Vagina (tissue), 2 donors: Measurements from ENCODE around the gene DNM3.

Source experiments
- POLR2AphosphoS5 ChIP-seq, 2 donors: sonication (generic); formaldehyde crosslinking; IDR thresholded peaks; one replicate each; pipeline ENCODE4 v1.9.0; 2017; ENCODE audit warnings: antibody characterized with exemption in 2 of 2, mild to moderate bottlenecking in 2 of 2, low read depth in 1 of 2; ENCODE audit not compliant: insufficient read depth in 1 of 2
- TF ChIP-seq, protein P1 (sequence below), 3 experiments: fragments of 450-650 bp in 2 of 3; fragments of 200-600 bp in 1 of 3; sonication (generic) in 1 of 3; IDR thresholded peaks; one replicate each; pipeline ENCODE4 v1.5.1; 2017 to 2019; ENCODE audit warnings: antibody characterized with exemption in 3 of 3, mild to moderate bottlenecking in 2 of 3, moderate library complexity in 2 of 3

DNA sequence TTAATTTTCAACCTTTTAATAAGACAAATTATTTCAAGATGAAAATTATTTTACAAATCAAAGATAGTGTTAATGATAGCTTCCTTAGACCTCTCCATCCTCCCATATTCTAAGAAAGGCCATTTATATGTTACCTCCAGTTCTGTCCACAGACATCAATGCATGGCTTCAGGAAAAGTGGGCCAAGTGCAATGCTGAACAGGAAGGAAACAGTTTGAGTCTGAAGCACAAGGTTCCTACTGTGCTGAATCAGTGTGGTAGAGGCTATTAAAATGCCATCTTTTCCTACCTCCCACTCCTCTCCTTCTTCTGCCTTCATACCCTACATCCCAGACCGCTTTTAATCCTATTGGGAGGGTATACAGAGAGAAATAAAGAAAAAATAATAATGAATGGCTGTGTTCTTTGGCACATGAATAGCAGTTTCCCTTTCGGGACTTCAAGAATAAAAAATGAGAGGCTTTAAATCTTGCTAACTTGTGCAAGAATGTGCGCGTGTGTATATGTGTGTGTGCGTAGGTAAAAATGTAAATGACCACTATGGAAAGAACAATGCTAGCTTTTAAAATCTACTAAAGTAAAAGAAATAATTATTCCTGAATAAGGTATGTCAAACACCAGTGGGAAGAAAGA lies 516.6 kb downstream of the DNM3 start:
- TF ChIP-seq, protein P1, sequence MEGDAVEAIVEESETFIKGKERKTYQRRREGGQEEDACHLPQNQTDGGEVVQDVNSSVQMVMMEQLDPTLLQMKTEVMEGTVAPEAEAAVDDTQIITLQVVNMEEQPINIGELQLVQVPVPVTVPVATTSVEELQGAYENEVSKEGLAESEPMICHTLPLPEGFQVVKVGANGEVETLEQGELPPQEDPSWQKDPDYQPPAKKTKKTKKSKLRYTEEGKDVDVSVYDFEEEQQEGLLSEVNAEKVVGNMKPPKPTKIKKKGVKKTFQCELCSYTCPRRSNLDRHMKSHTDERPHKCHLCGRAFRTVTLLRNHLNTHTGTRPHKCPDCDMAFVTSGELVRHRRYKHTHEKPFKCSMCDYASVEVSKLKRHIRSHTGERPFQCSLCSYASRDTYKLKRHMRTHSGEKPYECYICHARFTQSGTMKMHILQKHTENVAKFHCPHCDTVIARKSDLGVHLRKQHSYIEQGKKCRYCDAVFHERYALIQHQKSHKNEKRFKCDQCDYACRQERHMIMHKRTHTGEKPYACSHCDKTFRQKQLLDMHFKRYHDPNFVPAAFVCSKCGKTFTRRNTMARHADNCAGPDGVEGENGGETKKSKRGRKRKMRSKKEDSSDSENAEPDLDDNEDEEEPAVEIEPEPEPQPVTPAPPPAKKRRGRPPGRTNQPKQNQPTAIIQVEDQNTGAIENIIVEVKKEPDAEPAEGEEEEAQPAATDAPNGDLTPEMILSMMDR (IDR thresholded peaks at IDR 0.05): no peak
- no peak for TF ChIP-seq POLR2AphosphoS5 (IDR thresholded peaks at IDR 0.05; ENCODE audit: insufficient read depth in 1 of 2, low read depth in 1 of 2)
